GM04504 (cell line): ENCODE data around the gene PRRT4.
A peak's percentile ranks its signal among the peaks of the same experiment; 100 is the strongest.

Source experiments
- DNase-seq: peaks from one replicate; pipeline ENCODE4 v3.0.0-alpha.2; 2012; ENCODE audit warnings: low read depth

PRRT4 gene

DNA sequence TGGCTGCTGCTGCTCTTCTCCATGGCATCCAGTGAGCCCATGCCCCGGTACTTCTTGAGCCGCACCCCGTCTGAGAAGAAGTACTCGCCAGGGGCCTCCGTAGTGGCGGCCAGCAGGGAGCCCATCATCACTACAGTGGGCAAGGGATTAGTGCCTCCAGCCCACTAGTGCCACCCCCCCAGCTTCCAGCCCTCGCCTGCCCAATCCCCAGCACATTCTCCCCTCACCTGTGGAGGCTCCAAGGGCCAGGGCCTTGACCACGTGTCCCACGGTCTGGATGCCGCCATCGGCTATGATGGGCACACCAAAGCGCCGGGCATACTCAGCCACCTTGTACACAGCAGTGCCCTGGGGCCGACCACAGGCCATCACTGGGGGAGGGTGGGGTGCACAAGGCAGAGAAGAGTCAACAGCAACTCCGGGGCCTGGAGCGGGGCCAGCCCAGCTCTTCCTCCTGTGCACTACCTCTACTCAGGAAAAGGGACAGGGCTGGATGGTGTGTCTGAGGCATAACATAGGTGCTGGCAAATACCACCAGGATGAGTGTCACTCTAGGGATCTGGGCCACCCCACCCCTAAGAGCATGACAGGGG, 33.5 kb upstream of the PRRT4 start:
- no peak for DNase-seq

DNA sequence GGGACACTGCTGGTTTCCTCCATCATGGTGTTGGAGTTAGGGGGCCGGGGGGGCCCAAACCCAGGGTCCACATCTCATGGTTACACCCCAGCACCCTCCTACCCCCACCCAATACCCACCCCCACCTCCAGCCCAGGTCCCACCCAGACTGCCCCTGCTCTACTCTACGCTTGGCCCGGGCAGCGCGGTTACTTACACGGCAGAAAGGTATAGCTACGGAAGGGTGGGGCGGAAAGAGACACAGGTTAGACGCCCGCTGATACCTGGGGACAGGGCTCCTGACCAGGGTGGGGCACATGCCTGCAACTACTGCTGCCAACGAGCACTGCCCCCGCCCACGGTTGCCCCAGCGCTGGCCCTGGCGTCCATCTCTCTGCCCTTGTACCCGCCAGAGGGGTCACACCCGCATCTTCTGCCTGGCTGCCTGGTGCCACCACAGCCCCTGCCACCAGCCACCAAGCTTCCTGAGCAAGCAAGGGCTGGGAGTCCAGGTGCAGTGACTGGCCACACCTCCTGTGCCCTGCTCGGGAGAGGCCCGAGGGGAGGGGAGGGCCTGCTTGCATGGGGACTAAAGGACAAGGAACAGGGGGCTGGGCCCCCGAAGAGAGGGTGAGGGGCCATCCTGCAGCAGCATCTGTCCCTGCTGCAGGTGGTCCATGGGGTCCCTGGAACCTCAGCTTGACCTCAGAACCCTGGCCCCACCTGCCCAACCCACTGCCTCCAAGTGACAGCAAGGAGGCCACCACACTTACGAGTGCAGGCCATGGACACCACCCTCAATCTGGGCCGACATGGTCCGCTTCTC, 32.2 kb upstream of the PRRT4 start:
- DNase-seq, result no peak

DNA sequence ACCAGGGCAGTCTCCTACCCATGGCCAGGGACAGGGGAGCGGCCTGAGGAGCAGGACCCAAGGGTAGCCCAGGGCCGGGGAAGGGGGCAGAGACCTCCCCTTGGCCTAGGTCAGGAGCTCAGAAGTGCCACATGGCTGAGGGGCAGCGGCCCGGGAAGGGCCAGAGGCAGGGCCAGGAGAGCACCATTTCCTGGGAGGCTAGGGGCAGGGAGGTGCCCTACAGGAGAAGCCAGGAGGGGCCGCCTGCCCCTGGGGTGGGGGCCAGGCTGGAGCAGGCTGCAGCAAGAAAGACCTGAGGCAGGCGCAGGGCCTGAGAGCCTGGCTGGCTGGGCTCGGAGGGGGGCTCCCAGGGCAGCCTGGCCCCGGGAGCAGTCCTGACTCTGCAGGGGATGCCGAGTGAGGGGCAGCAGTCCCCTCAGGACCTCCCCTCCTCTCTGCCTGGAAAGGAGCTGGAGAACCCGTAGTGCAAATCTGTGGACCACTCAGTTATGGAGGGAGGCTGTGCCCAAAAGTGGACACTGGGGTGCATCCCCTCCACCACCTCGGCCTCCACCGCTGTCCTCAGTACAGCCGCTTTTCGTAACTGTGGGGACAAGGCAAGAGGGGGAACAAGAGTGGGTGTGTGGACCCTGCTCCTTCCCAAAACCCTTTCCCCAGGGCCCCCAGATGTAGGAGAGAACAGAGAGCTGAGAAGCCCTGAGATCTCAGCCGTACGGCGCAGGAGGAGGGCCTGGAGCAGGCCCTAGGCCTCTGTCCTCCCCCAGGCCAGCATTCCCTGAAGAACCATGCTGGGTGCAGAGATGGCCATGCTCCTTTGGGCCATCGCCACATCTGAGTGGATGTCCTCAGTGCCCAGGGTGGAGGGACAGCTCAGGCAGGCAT, 31.2 kb upstream of the PRRT4 start:
- DNase-seq, result no peak

DNA sequence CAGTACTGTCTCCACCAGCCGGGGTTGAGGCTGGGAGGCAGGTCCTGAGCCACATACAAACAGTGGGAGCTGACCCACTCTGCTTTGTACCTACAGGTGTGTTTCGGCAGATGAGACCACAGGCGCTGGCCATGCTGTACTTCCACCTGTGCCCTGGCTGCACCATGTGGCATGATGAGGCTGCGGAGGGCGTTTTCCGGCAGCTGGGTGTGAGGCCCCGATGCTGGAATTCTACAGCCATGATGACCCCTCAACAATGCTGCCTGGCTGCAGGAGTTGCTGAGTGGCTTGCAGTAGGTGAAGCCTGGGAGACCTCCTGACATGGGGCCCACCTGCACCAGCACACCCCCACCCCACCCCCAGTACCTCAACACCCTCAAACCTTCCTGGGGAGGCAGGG, 30.3 kb upstream of the PRRT4 start:
- DNase-seq, result no peak

DNA sequence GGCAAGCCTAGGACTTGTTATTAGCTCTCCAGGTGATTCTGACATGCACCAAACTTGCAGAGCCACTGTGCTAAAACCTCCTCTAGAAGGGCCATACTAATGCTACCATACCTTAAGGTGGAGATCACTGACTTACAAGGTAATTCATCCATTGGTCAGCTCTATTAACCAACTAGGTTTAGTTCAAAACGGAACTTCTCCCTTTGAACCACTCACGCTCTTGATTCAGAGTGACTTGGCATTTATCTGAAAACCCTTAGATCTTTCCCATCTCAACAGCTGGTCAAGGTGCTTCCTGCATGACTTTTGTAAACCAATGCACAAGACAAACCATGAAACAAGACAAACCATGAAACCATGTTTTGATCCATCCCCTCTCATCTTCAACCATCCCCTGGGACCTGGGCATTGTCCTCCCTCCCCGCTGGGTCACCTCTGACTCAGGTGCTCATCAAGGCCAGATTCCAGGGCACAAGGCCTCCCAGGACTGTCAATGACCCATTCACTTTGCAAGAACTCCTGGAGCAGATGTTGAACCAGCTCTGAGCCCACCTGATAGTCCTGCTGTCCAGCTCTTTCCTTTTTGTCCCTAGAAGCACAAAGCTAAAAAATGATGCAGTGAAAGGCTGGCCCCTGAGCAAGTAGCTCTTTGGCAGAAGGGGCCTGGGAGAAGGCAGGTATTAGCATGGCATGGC, 29.5 kb upstream of the PRRT4 start:
- no peak for DNase-seq

DNA sequence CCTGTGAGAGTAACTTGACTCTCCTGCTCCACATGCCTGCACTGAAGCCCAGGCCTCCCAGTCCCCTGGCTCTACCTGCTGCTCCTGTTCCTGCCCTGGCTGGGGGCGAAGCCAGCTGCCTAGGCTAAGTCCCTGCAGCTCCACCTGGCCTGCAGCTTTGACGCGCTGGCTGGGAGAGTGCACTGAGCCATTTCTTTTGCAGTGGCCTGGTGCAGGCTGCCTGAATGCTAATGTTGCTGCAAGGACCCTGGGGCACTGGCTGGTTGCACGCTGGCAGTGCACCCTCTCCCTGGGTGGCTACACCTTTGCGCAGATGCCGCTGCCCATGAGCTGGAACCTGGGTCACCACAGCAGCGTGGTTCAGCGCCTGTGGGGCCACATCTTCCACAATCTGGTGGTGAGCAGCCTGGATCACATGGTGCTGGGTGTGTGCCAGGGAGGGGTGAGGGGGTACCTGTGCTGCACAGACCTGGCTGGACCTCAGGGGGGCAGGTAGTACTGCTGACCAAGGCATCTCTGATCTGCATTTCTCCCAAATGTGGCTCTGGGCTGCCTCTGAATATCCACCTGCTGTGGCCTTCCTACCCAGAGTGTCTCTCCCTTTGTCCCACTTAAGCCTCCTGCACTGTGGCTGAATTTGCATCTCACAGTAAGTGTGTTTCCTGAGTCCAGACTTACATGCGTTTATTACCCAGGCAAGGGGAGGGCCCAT, 28.3 kb upstream of the PRRT4 start:
- no peak for DNase-seq

DNA sequence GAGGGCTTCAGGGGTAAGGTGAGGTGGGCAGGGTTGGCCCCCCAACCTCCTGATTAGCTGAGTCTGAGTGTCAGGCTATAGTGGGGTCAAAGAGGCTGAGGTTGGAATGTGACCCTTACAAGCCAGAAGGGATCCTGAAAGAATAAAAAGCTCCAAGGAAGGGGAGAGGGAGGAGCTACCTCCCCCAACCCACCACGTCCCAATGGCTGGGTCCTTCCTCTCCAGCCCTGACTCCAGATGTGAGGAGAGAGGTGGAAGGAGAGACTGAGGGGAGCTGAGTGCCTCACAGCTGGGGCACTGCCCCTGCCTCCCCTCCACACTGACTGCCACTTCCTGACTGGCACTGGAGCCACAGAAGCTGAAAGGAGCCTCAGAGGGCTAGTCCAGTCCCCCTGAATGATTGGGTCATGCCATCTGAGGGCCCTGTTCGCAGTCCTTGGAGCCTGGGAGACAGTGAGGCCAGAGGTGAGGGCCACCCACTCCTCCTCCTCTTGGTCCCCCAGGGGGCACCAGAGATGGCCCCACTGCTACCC, 27.7 kb upstream of the PRRT4 start:
- no peak for DNase-seq

DNA sequence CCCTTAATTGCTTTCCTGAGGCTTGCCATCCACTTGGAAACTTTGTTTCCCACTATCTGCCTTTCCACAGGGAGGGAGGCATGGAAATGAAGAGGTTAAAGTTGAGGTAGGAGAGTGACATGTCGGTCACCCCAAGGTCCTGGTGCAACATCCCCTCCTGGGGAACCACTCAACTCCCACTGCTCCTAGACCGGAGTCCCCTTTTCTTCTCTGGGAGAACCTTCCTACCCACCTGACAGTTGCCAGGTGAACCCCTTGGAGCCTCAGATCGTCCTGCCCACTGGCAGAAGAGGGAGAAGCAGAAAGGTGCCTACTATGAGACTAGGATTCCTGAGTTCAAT, 26.6 kb upstream of the PRRT4 start:
- DNase-seq, result no peak

DNA sequence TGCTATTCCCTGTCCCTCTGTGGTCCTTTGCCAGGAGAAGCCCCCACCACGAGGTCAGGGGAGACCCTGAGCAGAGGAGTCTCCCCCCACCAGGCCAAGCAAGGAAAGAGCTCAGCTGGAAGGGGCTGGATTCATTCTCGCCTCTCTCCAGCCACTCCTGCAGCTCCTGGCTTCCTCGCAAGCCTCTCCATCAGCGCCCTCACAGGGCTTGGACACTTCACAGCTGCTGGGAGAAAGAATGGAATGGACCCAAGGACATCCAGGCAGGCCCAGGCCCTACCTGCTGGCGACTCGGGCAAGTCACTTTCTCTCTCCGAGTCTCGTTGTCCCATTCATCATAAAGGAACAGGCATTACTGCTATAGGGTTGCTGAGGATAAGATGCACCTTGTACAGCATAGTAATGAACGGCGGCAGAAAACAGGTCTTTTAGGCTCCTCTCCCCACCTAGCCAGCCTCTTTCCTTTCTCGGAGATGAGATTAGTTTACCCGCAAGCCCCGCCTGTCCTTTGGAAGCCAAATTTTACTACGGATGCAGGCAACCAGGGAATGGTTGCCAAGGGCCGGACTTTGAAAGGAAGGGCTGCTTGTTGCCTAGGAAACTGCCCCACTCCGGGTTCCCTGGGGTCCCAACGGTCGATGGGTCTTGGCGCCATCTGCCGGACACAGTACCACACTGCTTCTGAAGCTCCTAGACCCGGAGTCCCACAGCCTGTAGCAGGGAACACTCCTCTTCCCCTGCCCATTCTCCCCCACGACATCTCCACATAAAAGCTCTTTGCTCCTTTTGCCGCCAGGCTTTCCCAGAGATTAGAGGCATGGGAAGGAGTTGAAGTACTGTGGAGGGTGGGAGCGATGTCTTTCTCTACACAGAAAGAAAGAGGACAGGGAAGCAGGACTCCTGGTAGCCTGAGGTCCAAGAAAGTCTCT, 26.0 kb upstream of the PRRT4 start:
- DNase-seq, result peak; percentile 36

DNA sequence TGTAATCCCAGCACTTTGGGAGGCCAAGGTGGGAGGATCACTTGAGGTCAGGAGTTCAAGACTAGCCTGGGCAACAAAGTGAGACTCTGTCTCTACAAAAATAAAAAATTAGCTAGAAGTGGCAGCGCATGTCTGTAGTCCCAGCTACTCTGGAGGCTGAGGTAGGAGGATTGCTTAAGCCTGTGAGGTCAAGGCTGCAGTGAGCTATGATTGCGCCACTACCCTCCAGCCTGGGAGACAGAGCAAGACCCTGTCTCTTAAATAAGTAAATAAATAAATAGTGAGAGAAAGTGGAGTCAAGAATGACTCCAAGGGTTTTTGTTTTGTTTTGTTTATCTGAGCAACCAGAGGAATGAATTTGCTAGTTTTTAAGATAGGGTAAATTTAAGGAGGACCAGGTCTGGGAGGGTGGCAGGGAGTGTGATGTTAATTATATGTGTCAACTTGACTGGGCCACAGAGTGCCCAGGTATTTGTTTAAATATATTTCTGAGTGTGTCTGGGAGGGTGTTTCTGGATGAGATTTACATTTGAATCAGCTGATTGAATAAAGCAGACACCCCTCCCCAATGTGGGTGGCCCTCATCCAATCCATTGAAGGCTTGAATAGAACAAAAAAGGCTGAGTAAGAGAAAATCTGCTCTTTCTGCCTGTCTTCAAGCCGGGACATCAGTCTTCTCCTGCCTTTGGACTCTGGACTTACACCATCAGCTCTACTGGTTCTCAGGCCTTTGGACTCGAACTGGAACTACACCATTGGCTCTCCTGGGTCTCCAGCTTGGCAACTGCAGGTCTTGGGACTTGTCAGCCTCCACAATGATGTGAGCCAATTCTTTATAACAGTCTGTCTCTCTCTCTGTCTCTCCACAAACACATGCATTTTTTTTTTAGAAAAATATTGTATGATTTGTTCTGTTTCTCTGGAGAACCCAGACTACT, 24.8 kb upstream of the PRRT4 start:
- DNase-seq, result no peak

DNA sequence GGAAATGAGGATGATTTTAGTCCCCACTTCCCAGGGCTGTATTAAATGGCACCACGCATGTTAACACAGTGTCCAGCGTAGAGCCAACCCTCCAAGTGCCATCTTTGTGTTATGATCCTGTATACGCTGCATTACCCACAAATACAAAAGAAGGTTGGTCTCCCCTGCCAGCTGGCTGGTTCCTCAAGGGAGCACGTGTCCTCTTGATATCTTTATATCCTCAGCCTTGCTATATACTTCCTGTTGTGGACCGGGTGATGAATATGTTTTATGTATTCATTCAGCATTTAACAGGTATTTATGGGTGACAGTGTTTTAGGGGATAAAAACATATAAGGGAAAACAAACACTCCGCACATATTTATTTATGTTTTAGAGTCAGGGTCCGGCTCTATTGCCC, 23.2 kb upstream of the PRRT4 start:
- DNase-seq, result no peak

DNA sequence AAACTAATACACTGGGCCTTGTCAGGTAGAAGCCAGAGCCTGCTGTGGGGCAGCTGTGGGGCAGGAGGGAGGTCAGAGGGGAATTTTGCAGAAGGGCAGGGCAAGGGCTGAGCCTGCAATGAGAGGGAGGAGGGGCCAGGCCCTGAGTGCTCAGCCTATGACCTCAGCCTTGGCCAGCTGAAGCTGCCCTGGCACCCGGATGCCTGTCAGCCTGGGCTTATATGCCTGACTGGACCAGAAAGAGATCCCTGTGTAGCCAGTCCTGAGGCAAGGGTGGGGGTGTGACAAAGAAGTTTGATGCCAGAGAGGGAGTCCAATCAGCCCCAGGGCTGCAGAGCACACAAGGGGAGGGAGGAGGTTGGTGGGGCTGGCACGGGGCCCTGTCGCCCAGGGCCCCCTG, 22.3 kb upstream of the PRRT4 start:
- no peak for DNase-seq

DNA sequence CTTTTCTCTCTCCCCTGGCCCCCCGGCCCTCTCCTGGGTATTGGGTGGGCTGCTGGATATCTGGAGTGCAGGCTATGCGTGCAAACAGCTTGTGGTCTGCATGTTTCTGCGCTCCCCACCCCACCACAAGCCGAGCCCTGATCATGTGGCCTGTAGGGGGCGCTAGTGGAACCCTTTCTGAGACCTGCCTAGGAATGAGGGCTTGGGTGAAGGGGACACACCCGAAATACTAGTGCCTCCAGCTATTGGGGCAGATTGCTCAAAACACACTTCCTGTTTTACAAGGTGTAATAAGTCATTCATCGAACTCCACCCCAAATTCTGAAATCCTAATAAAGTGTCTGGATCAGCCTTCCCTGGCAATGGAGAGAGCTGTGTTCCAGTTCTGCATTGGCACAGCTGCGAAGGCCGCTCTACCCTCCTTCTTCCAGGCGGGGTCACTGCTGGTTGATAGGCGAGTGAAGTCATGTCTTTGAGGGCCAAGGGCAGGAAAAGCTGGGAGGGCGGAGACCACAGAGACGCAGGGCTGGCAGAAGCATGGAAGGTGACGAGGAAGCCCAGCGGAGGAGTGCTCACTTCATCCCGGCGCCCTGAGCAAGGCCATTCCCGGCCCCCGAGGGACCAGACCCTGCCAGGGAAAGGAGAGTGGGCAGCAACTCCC, 19.8 kb upstream of the PRRT4 start:
- no peak for DNase-seq

DNA sequence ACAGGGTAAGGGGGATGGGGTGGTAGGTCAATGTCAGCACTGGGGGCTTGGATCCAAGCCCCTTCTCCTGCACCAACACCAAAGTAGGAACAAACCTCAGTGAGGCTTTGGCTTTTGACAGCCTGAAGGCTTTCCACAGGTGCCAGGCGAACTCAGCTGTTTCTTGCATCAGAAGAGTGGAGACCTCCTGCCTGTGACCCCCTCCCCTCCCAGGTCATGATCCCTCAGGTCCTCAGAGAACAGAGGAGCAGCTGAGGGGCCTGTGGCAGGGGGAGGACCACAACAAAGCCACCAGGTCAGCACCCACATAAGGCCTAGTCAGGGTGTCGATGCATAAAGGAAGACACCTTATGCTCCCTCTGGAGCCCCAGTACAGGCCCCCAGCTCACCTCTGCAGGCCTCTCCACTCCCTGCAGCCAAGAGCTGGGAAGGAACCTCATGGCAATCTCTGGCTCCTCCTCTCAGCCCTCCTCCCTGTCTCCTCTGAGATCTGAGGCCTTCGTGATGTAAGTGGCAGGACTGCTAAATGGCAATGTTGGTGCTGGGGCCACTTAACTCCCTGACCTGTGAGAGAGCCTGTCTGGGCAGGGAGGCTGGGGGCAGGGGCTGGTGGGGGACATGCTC, 19.1 kb upstream of the PRRT4 start:
- no peak for DNase-seq

DNA sequence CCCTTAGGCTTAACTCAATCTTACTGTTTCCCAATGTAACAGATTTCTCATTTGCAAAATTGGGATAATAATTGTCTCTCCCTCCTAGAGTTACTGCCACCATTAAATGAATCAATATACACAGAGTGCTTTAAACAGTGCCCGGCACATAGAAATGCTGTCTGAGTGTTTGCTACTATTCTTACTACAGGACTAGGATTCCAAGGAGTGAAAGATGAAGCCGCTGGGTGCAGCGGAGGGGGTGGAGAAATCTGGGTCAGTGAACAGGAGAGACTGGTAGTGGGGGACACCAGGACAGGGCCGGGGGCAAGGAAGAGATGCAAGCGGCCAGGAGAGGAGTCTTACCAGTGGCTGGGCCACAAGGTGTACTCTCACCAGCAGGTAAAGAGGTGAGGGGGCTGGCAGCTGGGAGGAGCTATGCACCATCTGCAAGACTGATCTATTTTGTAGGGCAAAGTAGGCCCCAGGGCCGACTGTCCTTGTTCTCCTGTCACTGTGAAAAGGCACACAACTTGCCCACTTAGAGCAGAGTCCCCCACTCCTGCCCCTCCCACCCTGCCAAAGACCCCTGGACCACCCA, 18.5 kb upstream of the PRRT4 start:
- no peak for DNase-seq

DNA sequence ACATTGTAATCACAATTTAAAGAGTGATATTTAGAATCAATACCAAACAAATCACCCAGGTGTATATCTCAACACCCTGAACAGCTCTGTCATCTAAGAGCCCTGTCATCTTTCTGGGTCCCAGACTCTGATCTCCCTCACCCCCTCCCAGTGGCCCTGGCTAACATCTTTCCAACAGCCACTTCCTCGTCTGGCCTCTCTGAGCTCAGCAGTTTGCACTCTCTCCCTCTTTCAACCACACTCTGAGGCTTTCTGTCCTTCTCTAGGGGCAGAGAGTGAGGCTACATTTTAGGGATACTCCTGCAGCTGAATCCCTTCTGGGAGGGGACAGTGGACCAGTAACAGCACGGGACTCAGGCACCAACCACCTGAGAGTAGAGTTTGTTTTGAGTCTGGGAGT, 17.1 kb upstream of the PRRT4 start:
- DNase-seq, result no peak

DNA sequence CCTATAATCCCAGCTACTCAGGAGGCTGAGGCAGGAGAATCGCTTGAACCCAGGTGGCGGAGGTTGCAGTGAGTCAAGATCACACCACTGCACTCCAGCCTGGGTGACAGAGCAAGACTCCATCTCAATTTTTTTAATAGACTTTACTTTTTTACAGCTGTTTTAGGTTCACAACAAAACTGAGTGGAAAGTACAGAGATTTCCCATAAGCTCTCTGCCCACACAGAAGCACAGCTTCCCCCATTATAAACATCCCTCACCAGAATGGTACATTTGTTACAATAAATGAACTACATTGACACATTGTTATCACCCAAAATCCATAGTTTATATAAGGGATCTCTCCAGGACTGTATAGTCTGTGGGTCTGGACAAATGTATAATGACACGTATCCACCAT, 14.6 kb upstream of the PRRT4 start:
- no peak for DNase-seq

DNA sequence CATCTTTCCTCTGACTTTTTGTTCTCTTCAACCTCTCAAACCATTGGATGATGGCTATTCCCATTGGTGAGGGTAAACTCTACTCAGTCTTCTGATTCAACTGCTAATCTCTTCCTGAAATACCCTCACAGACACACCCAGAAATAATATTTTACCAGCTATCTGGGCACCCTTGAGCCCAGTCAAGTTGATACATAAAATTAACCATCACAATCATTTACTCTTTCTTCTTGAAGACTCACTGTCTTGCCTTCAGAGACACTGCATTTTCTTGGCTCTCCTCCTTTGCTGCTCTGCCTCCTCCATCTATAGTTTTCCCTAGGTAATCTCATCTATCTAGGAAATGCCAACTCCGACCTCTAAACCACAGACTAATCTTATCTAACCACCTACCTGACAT, 12.6 kb upstream of the PRRT4 start:
- no peak for DNase-seq
